ENCODE measurements around the gene CIC.
A peak's percentile ranks its signal among the peaks of the same experiment; 100 is the strongest.

Gene CIC

DNA sequence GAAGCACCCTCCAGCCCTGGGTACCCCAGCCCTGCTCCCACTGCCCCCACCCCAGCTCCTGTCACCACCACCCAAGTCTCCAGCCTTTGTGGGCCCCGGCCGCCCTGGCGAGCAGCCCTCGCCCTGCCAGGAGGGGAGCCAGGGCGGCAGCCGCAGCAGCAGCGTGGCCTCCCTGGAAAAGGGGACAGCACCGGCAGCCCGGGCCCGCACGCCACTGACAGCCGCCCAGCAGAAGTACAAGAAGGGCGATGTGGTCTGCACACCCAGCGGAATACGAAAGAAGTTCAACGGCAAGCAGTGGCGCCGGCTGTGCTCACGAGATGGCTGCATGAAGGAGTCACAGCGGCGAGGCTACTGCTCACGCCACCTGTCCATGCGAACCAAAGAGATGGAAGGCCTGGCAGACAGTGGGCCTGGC lies 3.9 kb downstream of the CIC start:
- DNase-seq = no peak
- in situ Hi-C loops (cut with MboI; ENCODE audit: low pct_unique_long_range_greater_than_20kb, low sequenced_read_pairs) = no loop called here

DNA sequence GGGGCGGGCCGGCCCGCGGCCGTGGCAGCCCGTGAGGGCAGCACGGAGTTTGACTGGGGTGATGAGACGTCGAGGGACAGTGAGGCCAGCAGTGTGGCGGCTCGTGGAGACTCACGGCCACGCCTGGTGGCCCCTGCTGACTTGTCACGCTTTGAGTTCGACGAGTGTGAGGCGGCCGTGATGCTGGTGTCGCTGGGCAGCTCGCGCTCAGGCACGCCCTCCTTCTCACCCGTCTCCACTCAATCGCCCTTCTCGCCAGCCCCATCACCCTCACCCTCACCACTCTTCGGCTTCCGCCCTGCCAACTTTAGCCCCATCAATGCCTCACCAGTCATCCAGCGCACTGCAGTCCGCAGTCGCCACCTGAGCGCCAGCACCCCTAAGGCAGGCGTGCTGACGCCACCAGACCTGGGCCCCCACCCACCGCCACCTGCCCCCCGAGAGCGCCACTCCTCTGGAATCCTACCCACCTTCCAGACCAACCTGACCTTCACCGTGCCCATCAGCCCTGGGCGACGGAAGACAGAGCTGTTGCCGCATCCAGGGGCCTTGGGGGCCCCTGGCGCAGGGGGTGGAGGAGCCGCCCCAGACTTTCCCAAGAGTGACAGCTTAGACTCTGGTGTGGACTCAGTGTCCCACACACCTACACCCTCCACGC lies 4.5 kb downstream of the CIC start:
- in situ Hi-C loops (cut with MboI; ENCODE audit: low pct_unique_long_range_greater_than_20kb, low sequenced_read_pairs) = no loop called here
- DNase-seq = no peak

DNA sequence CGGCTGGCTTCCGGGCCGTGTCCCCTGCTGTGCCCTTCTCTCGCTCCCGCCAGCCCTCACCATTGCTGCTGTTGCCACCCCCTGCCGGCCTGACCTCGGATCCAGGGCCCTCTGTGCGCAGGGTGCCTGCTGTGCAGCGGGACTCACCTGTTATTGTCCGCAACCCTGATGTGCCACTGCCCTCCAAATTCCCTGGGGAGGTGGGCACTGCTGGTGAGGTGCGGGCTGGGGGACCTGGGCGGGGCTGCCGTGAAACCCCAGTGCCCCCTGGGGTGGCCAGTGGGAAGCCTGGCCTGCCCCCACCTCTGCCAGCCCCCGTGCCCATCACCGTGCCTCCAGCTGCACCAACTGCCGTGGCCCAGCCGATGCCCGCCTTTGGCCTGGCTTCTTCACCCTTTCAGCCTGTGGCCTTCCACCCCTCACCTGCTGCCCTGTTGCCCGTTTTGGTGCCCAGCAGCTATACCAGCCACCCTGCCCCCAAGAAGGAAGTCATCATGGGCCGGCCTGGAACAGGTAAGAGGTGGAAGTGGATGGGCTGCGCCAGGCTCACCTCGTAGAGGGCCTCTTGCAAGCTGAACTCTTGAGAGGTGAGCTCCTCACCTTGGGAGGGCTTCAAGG lies 5.1 kb downstream of the CIC start:
- in situ Hi-C loops (cut with MboI; ENCODE audit: low pct_unique_long_range_greater_than_20kb, low sequenced_read_pairs) = no loop called here
- no peak for DNase-seq

DNA sequence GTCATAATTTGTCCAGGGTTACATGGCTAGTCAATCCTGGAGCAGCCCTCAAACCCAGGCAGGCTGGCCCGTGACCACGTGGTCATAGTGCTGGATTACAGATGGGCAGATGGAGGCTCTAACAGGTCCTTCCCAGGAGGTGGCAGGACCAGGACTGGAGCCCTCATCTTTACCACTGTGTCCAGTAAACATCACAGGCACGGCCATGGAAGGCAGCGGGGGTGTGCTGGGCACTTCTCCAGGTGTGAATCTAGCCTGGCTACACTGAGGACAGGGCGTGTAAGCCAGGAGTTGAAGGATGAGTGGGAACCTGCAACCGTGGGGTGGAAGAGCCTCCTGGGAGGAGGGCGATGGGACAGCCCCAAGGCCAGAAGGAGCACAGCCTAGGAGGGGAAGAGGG lies 6.1 kb downstream of the CIC start:
- in situ Hi-C loops (cut with MboI; ENCODE audit: low pct_unique_long_range_greater_than_20kb, low sequenced_read_pairs) = no loop called here
- no peak for DNase-seq

DNA sequence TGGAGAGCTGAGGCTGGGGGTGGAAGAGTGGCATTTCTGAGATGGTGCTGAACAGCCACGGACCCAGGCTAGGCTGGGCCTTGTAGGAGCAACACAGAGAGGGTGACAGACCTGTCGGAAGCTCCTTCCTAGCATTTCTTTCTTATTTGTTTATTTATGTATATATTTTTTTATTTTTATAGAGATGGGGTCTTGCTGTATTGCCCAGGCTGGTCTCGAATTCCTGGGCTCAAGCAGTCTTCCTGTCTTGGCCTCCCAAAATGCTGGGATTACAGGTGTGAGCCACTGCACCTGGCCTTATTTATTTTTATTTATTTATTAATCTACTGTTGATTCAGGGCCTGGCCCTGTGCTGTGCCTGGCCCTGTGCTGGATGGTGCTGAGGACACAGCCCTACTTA lies 6.5 kb downstream of the CIC start:
- in situ Hi-C loops (cut with MboI; ENCODE audit: low pct_unique_long_range_greater_than_20kb, low sequenced_read_pairs) = no loop called here
- no peak for DNase-seq

DNA sequence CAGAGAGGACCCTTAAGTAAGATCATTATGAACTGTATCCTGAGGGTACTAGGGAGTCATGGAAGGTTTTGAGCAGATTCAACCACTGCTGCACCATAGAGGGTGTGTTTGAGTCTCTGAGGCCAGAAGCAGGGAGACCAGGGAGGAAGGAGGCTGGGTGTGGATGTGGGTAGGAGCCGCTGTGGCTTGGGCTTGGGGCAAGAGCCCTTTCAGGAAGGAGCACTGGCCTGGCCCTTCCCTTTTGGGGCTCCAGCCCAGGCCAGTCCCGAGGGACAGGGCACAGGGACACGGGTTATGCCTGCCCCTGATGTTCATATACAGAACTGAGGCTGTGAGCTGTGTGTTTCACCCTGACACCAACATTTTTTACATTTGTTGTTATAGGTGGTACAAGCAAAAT lies 7.2 kb downstream of the CIC start:
- in situ Hi-C loops (cut with MboI; ENCODE audit: low pct_unique_long_range_greater_than_20kb, low sequenced_read_pairs) = no loop called here
- DNase-seq = no peak

DNA sequence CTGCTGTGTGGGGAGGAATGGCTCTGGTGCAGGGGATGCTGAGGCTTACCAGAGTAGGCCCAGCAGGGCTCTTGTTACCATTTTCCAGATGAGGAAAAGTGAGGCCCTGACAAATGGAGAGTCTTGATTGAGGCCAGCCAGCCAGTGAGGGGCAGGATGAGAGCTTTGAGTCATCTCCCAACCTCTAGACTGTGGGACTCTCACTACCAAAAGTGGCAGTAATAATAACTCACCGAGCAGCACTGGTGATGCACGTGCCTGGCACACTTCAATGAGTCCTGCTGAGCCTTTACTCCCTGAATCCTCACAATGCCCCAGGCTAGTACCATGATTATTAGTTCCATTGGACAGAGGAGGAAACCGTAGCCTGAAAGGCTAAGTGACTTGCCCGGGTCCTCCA lies 7.8 kb downstream of the CIC start:
- in situ Hi-C loops (cut with MboI; ENCODE audit: low pct_unique_long_range_greater_than_20kb, low sequenced_read_pairs) = no loop called here
- no peak for DNase-seq

DNA sequence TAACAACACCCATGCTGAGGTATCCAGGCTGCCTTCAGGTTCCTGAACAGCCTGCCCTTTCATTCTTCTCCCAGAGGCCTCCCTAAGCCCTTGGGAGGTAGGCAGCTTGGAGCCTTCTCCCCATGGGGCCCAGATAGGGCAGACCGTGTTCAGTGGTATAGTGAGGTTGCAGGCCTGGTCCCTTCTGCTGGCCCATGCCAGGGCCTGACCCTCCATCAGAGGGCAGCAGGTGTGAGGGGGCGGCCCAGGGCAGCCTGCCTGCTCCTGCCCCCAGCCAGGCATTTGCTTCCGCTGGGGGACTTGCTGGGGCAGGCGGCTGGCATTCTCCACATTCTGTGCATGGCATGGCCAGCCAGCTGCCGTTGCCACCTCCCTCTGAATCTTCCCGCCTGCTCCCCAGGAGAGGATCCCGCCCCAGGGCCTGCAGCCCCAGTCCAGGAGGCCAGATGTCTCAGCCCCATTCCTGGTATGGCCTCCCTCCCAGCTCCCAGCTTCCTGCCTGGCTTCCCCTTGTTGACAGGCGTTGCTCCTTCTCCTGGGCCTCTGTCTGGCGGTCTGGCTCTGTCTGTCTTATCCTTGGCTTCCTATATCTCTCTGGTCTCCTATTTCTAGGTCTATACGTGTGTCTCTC lies 8.9 kb downstream of the CIC start:
- in situ Hi-C loops (cut with MboI; ENCODE audit: low pct_unique_long_range_greater_than_20kb, low sequenced_read_pairs) = no loop called here
- DNase-seq = peak; percentile 29

DNA sequence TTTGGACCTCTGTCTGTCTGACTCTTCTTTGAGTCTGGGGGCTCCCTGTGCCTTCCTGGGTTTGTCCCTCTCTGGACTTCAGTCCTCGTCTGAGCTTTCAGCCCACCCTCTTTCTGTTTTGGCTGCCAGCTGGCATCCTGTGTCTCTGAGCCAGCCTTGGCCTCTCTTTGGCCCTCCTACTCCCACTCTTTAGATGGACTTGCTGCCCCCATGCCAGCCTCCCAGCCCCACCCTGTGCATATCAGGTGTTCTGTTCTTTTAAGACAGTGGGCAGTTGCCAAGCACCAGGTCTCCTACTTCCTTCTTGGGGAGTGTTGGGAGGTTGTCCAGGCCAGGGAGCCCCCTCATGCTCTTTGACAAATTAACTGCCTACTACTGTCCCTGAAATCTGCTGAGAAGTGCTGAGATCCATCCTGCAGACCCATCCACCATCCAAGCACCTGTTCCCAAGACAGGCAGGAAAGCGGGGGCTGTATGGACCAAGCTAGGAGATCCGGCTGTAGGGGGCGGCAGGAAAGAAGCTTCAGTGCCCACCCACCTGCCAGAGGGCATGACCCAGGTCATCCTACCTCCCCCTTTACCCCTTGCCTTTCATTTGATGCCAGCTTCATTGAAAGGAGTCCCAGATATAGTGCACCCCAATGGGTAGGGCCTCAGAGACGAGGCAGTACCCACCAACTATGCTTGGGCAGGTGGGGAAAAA lies 9.6 kb downstream of the CIC start:
- in situ Hi-C loops (cut with MboI; ENCODE audit: low pct_unique_long_range_greater_than_20kb, low sequenced_read_pairs) = no loop called here
- no peak for DNase-seq

DNA sequence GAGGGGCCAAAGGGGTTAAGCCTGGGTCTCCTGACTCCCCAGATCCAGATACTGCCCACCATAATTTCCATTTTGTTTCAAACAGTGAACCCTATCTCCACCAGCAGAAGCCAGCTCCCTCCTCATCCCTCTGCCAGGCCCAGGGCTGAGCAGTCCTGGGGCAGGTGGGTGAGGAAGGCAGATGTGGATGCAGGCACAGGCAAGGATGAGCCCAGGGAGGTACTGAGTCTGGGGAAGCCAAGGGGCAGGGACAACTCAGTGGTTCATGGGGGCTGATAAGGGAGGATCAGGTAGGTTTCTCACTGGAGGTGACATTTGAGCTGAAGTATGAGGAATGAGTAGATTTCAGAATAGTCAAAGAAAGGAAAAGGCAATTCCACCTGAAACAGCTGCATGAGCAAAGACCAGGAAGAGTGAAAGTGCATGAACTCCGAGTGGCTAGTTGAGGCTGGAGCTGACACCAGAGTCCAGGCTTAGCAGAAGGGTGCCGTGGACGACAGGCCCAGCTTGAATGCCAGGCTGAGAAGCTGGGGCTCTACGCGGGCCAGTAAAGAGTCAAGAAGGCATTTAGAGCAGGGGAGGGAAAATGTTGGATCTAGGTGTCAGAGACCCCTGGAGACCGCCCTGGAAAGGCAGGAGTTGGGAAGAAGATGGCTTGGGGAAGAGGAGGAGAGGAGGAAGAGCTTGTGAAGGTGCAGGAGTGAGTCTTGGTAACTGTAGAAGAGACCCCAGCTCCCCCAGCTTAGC lies 10.3 kb downstream of the CIC start:
- no peak for DNase-seq
- in situ Hi-C loops (cut with MboI; ENCODE audit: low pct_unique_long_range_greater_than_20kb, low sequenced_read_pairs) = no loop called here

DNA sequence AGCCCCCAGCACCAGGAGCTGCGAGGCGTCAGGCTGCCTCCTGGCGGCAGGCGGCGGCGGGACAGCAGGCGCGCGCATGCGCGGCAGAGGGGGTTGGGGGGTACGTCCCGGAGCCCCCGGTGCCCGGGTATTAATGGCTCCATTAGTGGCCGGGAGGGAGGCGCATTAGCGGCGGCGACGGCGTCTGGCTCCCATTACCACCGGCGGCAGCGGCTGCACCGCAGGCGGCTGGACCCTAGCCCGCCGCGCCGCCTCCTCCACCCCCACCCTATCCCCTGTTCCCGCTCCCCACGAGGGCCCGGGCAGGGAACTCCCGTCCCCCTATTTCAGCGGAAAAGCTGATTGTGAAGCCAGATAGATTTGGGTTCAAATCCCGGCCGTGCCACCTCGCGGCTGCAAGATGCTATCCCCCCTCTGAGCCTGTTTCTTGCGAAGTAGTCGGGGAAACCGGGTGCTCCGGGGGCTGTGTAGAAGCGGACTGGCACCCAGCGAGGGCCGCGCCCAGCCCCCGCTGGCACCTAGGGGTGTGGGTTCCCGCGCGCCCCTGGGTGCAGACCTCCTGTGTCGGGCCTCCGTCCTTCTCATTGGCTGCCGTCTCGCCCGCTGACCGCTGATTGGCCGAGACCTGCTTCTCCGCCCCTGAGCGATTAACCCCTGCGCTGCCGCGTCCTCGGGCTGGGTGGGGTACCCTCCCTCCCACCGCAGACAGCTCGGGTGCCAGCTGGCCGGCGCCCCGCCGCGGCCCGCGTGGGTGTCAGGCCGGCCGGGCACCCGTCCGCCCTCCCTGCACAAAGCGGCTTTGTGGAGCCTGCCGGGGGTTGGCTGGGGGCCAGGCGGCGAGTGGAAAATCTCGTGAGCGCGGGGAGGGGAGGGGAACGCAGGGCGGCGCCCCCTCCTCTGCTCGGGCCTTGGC lies 11.1 kb downstream of the CIC start:
- in situ Hi-C loops (cut with MboI; ENCODE audit: low pct_unique_long_range_greater_than_20kb, low sequenced_read_pairs) = no loop called here
- peak; percentile 81 for DNase-seq

DNA sequence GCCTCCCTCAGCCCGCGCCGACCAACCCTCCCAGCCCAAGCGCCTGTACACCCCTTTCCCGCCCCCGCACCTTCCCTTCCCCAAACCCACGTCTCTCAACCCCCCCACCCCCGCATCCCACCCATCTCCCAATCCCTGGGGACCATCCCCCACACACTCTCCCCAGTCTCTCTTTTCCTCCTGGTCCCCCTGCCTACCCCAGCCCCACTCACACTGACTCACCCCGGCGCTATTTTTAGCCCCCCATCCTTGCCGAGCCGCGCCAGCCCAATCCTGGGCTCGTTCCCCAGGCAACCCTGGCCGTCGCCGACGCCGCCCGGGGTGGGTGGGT lies 11.7 kb downstream of the CIC start:
- in situ Hi-C loops (cut with MboI; ENCODE audit: low pct_unique_long_range_greater_than_20kb, low sequenced_read_pairs) = no loop called here
- DNase-seq = no peak

DNA sequence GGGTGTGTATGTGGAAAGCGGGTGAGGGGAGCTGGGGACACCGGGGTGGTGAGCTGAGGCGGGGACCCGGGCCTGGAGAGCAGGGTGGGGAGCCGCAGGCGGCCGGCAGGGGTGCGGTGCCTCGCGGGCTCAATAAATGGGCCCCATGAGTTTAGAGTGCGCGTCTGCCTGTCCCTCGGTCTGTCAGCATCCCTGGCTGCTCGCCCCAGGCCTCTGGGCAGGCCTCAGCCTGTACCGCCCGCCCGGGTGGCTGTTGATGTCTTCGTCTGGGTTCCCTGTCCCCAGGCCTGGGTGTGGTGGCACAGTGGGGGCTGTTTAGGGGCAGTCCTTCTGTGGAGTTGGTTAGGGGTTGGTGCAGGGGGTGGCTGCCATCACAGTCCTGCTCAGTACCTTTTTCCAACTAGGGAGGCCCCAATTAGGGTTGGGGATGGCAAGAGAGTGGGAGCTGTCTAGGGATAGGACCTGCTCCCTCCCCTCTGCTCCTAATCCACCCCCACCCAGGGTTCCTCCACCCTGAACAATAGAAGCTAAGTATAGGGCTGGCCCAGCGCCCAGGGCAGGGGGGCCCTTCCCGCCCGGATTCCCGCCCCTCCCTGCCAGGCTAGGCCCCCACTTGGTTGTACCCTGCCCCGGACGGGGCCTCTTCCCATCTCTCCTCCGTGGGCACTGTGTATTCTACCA lies 12.2 kb downstream of the CIC start:
- in situ Hi-C loops (cut with MboI; ENCODE audit: low pct_unique_long_range_greater_than_20kb, low sequenced_read_pairs) = no loop called here
- DNase-seq = peak; percentile 20

DNA sequence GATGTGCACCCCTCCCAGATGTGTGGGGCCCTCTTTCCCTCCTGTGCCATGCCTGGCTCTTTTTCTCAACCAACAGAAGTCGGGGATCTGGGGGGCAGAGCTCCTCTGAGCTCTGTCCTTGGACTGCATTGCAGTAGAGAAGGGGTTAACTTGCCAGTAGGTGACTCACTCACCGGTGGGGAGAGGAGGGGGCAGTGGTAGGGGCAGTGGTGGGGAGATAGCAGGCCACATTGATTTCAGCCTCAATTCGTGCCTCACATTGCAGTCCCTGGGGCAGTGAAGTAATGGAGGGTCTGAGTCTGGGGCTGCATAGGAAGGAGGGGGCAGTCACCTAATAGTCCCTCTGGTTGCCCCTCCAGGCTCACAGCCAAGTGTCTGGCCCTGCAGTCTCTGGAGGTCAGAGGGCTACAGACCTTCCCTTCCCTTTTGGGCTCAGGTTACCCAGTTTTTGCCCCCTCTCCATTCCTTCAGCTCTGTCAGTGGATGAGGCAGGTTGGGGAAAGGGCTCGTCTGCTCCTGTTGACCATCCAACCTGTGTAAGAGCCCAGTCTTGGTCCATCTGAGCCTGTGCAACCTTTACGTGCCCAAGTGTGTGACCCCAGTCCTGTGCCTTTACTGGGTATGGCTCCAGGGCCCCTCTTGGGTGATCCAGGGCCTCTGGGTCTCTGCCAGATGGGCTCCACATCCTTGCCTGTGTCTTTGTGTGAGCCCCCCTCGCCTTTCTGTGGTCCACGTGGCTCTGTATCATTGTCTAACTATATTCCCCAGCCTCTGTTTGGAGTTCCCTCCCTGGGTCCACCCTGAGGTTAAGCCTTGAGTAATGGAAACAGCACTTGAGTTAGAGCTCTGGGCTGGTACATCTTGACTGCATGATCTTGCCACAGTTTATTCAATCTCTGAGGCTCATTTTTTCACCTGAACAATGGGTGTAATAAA lies 13.0 kb downstream of the CIC start:
- no peak for DNase-seq
- in situ Hi-C loops (cut with MboI; ENCODE audit: low pct_unique_long_range_greater_than_20kb, low sequenced_read_pairs) = no loop called here

DNA sequence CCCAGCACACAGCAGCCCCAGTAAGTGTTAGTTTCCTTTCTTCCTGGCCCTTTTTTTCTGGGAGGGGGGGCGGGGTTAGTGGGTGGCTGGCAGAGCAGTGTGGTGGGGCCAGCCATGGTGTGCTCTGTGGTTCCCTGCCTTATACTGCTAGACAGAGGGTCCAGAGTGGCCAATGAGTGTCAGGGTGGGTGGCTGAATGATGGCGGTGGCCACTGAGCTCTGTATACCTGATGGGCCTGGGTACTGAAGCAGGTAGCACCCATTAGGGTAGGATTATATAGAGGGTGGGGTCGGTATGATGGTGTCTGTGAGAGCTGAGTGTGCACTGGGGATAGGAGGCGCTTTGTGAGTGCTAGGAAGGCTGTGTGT lies 13.8 kb downstream of the CIC start:
- DNase-seq = peak; percentile 7
- in situ Hi-C loops (cut with MboI; ENCODE audit: low pct_unique_long_range_greater_than_20kb, low sequenced_read_pairs) = no loop called here

DNA sequence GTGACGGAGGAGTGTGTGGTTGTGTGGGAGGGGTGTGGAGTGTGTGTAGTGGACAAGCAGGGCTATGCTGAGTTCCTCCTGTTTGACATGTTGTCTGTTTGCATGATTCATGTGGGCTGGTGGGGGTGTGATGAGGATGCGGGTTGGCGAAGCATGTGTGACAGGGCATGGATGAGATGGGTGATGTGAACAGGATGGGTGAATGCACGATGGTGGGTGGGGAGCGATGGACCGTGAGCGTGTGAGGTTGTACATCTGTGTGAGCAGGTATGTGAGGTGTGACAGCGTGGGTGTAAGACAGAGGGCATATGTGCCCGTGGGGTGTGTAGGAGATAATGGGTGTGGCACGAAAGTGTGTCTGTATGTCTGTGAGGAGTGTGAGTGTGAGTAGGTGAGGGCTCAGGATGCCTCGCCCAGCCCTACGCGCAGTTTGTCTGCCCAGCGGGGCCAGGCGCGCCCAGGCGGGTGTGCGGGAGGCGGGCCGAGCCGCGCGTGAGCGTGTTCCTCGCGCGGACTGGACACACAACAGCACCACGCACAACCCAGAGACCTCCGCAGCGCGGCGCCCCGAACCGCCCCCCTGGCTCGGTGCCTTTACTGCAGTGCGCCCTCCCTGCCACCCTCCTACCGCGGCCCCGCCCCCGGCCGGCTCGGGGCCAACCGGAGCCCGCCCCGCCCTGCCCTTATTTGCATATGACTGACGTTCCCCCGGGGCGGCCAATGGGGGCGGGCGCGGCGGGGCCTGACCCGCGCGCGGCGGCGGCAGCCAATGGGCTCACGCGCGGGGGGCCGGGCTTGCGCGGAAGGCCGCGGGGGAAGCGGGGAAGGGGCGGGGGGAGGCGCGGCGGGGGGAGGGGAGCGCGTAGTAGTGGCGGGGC lies 14.4 kb downstream of the CIC start:
- DNase-seq = peak; percentile 82
- in situ Hi-C loops (cut with MboI; ENCODE audit: low pct_unique_long_range_greater_than_20kb, low sequenced_read_pairs) = no loop called here
